GM12864 (cell line): ENCODE measurements around the gene SULT1A2.
A peak's percentile ranks its signal among the peaks of the same experiment; 100 is the strongest.
"Not testable (repeated sequence)": the region's sequence is repeated elsewhere in the genome, so short reads cannot be mapped to it uniquely, and the experiment has no call there.

Source experiments
- DNase-seq: peaks from one replicate; pipeline ENCODE4 v3.0.0-alpha.2; 2011; ENCODE audit warnings: low read depth
- H3K4me3 ChIP-seq: 2 replicates; pipeline ENCODE4 v1.5.1; 2011; ENCODE audit warnings: mild to moderate bottlenecking, low read depth, low read length, control low read depth
- CTCF ChIP-seq: IDR thresholded peaks from 2 replicates; pipeline ENCODE4 v1.5.1; 2011; ENCODE audit warnings: low read depth, mild to moderate bottlenecking, moderate library complexity, low read length, control low read depth, inconsistent platforms; ENCODE audit errors: missing control alignments

The SULT1A2 gene

GRCh38 chr16:28554634-28555423 is 42.0 kb downstream of the SULT1A2 start:
- TF ChIP-seq CTCF: no peak
- peak overlapping the region; percentile 73 for H3K4me3 ChIP-seq
- DNase-seq: no peak

GRCh38 chr16:28553776-28554633 is 42.8 kb downstream of the SULT1A2 start, which contains the start of gene SGF29:
TSS of gene SGF29 (plus strand) at chr16:28553920. CDS start at chr16:28581070, 27,150 bp downstream.
- TF ChIP-seq CTCF: peak; percentile 10
- DNase-seq: peak; percentile 78
- peak within 1 kb of the TSS; percentile 73 for H3K4me3 ChIP-seq

- H3K4me3 ChIP-seq: no peak overlapping the region
- no peak for DNase-seq
- TF ChIP-seq CTCF: peak; percentile 33
Measured at GRCh38 chr16:28549301-28549899, 47.5 kb downstream of the SULT1A2 start.

- H3K4me3 ChIP-seq: no peak overlapping the region
- no peak for DNase-seq
- no peak for TF ChIP-seq CTCF
Measured at GRCh38 chr16:28548306-28548802, 48.5 kb downstream of the SULT1A2 start.

- DNase-seq: no peak
- no peak overlapping the region for H3K4me3 ChIP-seq
- no peak for TF ChIP-seq CTCF
Measured at GRCh38 chr16:28546626-28547025, 50.2 kb downstream of the SULT1A2 start.

- not testable (repeated sequence) for H3K4me3 ChIP-seq, DNase-seq
Measured at GRCh38 chr16:28545964-28546363, 50.9 kb downstream of the SULT1A2 start.

GRCh38 chr16:28544998-28545397 is 51.9 kb downstream of the SULT1A2 start:
- TF ChIP-seq CTCF: no peak
- H3K4me3 ChIP-seq: no peak overlapping the region
- DNase-seq: no peak
